Suprapubic skin (tissue), 3 donors: Measurements from ENCODE around the gene SMARCC1.

Experiments
- POLR2A ChIP-seq, 2 donors: fragments of 450-650 bp; IDR thresholded peaks; one replicate each; pipeline ENCODE4 v1.6.1; 2017; ENCODE audit warnings: antibody characterized with exemption in 2 of 2, mild to moderate bottlenecking in 2 of 2, moderate library complexity in 2 of 2
- TF ChIP-seq, protein P1 (sequence below), 2 donors: fragments of 200-600 bp in 1 of 2; fragments of 450-650 bp in 1 of 2; sonication (generic) in 1 of 2; IDR thresholded peaks; one replicate each; pipeline ENCODE4 v1.5.1; 2016 to 2019; ENCODE audit warnings: antibody characterized with exemption in 2 of 2, mild to moderate bottlenecking in 1 of 2, moderate library complexity in 1 of 2

DNA sequence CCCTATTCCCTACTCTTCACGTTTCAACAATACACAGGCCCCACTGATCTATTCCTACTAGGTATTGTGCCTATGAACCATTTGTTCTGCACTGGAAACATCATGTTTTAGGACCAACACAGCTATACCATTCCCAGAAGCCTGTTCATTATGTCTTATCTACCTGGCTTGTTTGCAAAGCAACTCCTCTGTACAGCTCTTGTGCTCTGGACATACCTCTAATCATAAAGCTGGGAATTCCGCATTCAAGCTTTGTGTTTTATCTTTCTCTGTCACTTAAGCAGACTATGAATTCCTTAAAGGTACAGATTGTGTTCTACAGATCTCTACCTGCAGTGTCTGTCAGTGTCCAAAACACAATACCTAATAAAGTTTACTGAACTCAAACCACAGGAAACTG lies 115.6 kb downstream of the SMARCC1 start:
- TF ChIP-seq, protein P1, sequence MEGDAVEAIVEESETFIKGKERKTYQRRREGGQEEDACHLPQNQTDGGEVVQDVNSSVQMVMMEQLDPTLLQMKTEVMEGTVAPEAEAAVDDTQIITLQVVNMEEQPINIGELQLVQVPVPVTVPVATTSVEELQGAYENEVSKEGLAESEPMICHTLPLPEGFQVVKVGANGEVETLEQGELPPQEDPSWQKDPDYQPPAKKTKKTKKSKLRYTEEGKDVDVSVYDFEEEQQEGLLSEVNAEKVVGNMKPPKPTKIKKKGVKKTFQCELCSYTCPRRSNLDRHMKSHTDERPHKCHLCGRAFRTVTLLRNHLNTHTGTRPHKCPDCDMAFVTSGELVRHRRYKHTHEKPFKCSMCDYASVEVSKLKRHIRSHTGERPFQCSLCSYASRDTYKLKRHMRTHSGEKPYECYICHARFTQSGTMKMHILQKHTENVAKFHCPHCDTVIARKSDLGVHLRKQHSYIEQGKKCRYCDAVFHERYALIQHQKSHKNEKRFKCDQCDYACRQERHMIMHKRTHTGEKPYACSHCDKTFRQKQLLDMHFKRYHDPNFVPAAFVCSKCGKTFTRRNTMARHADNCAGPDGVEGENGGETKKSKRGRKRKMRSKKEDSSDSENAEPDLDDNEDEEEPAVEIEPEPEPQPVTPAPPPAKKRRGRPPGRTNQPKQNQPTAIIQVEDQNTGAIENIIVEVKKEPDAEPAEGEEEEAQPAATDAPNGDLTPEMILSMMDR (IDR thresholded peaks at IDR 0.05) = no peak
- TF ChIP-seq POLR2A (IDR thresholded peaks at IDR 0.05) = no peak
